ENCODE measurements around the gene EEFSEC.

GRCh38 chr3:128256131-128256530 is 102.8 kb downstream of the EEFSEC start:
- TF ChIP-seq CTCF (conservative IDR thresholded peaks at IDR 0.05), result no peak
- no peak for TF ChIP-seq EZH2 (IDR thresholded peaks at IDR 0.05; ENCODE audit: low read depth)
